NCI-H2196 (cell line): ENCODE results near the gene ATP6V0A1.
"Not testable (repeated sequence)": the region's sequence is repeated elsewhere in the genome, so short reads cannot be mapped to it uniquely, and the experiment has no call there.

Experiments
- DNase-seq: peaks from one replicate; lab custom pipeline; 2025; ENCODE audit not compliant: unreplicated experiment; lab: John Stamatoyannopoulos, UW

Gene ATP6V0A1

DNA sequence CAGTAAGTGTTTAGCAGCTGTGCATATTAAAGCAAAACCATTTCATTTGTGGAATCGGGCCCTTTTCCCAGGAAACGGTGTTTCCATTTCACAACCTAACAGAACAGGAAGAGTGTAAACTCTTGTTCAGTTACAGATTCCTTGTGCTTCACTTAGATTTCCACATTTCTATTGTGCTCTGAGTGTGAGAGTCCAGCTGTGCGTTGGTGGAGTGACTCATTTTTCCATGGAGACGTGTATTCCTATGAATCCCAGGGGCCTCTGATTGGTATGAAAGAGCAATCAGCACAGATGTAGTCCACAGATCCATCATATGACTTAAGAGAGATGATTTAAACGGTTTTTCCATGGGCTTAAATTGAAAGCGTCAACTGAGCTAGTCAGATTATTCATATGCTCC lies 22.3 kb upstream of the ATP6V0A1 start:
- no peak for DNase-seq

DNA sequence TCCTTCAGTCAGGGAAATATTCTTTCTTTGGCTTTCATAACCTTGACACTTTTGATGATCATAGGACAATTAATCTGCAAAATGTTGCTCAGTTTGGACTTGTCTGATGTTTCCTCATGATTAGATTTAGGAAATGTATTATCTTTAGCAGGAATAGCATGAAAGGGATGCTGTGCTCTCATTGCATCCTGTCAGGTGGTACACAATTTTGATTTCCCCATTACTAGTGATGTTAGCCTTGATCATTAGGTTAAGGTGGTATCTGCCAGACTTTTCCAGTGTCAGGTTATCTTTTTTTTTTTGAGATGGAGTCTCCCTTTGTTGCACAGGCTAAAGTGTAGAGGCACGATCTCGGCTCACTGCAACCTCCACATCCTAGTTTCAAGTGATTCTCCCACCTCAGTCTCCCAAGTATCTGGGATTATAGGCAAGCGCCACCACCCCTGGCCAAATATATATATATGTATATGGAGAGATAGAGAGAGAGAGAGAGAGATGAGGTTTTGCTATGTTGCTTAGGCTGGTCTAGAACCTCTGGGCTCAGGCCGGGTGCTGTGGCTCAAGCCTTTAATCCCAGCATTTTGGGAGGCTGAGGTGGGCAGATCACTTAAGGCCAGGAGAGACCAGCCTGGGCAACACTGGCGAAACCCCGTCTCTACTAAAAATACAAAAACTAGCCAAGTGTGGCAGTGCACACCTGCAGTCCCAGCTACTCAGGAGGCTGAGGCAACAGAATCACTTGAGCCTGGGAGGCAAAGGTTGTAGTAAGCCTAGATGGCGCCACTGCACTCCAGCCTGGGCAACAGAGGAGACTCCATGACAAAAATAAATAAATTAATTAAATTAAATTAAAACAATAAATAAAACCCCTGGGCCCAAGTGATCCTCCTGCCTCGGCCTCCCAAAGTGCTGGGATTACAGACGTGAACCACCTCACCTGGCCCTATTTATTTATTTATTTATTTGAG lies 19.8 kb upstream of the ATP6V0A1 start:
- peak; percentile 2 for DNase-seq

DNA sequence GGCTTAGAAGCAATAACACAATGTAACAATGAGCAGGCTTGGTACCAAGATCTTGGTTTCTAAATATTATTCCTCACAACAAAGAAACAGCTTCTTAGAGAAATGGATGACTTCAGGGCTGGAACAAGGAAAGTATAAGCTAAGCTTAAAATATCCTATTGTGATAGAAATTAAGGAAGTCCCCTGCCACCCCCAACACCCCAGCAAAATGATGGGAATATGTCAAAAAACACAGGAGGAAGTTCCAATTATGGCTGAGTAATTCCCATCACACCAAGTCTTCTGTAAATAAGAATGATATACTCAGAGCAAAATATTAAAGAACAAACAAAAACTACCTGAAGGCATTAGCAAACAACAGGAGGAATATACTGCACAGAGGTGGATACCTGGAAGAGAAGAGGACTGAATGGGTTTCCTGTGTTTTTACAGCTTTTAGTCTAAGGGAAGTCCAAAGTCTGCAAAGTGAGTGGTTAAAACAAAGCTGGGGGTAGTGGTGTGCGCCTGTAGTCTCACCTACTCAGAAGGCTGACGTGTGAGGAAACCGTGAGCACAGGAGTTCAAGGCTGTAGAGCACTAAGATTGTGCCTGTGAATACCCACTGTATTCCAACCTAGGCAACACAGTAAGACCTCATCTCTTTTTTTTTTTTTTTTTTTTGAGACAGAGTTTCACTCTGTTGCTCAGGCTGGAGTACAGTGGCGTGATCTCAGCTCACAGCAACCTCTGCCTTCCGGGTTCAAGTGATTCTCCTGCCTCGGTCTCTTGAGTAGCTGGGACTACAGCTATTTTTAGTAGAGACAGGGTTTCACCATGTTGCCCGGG lies 17.1 kb upstream of the ATP6V0A1 start:
- DNase-seq = no peak

DNA sequence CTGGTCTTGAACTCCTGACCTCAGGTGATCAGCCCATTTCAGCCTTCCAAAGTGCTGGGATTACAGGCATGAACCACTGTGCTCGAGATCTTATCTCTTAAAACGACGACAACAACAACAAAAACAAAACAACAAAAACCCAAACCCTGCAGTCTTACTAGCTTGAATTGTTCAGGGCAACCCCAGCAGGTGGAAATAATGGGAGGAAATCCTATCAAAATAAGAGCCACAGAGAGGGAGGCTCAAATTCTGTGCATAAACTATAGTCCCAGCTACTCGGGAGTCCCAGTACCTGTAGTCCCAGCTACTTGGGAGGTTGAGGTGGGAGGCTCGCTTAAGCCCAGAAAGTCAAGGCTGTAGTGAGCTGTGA lies 16.5 kb upstream of the ATP6V0A1 start:
- no peak for DNase-seq

DNA sequence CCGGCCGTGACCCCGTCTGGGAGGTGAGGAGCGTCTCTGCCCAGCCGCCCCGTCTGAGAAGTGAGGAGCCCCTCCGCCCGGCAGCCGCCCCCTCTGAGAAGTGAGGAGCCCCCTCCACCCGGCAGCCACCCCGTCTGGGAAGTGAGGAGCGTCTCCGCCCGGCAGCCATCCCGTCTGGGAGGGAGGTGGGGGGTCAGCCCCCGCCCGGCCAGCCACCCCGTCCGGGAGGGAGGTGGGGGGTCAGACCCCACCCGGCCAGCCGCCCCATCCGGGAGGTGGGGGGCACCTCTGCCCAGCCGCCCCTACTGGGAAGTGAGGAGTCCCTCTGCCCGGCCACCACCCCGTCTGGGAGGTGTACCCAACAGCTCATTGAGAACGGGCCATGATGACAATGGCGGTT lies 9.5 kb upstream of the ATP6V0A1 start:
- not testable (repeated sequence) for DNase-seq

DNA sequence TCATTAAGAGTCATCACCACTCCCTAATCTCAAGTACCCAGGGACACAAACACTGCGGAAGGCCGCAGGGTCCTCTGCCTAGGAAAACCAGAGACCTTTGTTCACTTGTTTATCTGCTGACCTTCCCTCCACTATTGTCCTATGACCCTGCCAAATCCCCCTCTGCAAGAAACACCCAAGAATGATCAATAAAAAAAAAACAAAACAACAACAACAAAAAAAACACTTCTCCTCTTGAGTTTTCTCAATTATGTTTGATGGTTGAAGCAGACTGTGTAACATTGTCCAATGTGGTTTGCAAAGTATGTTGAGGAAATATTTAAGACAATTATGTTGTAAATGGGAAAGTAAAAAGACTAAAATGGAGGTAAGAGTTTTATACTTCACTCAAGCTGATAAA lies 8.8 kb upstream of the ATP6V0A1 start:
- DNase-seq = not testable (repeated sequence)

DNA sequence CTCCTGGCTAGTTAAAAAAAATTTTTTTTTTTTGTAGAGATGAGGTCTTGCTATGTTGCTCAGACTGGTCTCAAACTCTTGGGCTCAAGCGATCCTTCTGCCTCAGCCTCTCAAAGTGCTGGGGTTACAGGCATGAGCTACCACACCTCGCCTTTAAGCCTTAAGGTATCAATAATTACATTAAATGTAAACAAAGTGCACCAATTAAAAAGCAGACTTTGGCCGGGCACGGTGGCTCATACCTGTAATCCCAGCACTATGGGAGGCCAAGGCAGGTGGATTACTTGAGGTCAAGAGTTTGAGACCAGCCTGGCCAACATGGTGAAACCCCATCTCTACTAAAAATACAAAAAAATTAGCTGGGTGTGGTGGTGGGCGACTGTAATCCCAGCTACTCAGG lies 7.4 kb upstream of the ATP6V0A1 start:
- DNase-seq = not testable (repeated sequence)

DNA sequence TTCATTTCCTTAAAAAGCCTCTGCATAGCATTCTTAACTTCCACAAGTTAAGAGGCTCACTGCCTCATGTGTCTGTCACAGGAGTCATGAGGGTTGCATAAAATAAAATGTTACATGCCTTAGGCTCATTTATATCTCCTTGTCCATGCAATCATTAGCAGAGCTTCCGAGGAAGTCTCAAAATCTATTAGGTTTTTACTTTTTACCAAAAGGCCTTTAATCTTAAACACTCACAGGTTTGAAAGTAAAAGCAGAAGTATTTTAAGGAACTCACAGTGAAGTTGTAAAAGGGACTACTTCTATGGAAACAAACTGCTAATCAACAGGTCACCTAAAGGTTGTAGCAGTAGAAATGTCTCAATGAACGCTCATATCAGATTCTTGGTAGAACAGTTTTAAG lies 5.2 kb upstream of the ATP6V0A1 start:
- DNase-seq = no peak

DNA sequence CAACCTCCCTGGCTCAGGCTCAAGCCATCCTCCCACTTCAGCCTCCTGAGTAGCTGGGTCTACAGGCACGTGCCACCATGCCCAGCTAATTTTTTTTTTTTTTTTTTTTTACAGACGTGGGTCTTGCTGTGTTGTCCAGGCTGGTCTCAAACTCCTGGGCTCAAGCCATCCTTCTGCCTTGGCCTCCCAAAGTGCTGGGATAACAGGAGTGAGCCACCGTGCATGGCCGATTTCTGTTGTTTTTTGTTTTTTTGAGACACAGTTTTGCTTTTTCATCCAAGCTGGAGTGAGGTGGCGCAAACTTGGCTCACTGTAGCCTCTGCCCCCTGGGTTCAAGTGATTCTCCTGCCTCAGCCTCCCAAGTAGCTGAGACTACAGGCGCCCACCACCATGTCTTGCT lies 3.7 kb upstream of the ATP6V0A1 start:
- not testable (repeated sequence) for DNase-seq

DNA sequence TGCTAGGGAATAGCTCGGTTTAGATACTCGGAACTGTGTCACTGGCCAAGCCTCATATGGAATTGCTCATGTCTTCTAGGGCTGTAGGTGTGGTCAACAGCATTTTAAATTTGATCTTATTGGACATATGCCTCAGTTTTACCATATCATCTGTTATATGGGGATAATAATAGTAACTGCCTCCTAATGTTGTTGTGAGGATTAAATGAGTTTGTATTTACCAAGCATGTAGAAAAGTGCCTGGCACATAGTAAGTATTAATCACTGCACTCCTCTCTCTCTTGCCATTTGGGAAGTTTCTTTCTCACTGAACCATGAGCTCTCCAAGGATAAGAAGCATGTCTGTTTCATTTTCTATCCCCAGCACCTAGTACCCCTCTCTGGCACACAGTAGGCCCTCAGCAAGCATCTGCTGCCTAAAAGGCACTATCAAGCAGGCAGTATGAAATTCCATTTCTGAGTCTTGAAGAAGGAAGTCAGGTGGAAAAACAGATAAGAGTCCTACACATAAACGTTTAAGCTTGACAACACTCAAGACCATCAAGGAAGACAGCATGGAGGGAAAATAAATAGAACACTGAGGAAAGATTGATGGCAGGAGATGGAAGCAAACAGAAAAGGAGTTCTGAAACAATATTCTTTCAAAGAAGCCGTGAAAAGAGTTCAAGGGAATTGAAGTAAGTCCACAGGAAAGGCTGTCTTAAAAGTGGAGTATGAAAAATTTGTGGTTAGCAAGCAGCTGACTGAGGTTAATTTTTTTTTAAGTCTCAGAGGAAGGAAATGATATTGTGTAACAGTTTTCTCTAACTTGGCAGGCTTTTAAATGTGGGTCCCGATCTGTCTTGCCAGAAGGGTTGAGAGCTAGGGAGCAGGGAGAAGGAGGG lies 2.2 kb upstream of the ATP6V0A1 start:
- no peak for DNase-seq

DNA sequence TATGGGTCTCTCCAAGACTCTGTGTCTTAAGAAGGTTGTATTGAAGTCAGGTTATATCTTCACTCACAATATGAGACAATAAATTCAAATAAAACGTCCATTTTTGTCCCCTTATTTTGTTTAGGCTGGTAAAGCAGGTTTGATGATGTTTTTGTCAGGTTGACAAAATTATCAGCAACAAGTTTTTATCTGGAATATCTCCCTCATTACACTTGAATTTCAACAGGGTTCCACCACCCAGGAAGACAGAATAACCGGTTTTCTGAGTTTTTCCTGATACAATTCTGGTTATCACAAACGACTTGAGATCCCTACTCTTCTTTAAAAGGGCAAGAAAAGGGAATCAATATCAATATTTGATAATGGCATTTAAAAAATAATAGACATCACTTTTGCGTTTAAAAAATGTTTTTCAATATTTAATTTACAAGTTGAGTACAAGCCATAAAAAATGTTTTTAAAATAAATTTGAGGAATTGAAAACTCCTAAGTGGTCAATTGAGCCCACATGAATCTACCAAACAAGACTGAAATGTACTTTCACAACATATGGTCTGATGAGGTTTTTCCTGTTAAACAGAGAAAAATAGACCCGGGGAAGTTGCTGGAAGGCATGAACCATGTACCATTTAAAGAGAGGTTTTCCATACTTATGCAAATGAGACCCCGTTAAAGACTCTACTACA lies 1.4 kb upstream of the ATP6V0A1 start:
- DNase-seq = no peak

DNA sequence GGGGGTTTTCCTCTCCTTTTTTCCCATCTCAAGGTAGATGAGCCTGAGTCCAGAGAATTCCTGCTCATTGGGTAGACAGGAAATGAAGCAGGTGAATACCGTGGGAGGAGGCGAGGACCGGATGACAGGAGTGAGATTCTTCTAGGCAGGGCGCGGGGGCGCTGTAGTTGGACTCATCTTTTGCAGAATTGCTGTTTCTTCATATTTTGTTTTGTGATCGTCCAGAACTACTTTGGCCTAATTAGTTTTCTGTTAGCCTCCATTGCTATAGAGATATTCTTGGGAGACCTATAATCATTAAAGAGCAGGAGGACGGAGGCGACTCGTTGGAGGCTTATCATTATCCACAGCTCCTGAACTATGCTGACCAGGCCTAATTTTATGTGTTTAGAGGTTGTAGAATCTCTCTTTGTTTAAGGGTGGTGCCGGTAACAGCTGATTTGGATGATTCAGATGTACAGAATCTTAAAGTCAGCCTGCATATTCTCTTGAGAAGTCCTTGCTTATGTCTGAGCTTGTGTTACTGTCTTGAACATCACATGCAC lies 650 bp downstream of the ATP6V0A1 start:
- DNase-seq = peak; percentile 17

DNA sequence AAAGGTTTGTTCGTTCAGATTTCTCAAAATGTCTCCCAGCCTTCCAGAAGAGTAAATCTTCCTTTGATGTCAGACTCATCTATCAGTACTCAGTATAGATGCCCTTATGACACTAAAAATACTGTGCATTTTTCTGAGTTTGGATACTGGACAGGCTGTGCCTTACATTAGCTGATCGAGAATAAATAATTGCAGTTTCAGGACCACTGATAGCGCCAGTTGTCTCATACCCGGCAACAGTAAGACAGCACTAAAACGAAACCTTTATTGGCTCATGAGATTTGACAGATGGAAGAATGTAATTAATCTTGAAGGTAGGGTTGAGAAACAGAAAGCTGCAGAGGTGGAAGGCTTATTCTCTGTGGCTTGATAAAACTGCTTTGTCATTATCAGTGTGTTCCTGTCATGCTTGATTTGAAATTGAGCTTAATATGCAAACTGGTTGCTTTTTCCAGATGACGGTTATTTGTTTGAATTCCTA lies 1.2 kb downstream of the ATP6V0A1 start:
- no peak for DNase-seq

DNA sequence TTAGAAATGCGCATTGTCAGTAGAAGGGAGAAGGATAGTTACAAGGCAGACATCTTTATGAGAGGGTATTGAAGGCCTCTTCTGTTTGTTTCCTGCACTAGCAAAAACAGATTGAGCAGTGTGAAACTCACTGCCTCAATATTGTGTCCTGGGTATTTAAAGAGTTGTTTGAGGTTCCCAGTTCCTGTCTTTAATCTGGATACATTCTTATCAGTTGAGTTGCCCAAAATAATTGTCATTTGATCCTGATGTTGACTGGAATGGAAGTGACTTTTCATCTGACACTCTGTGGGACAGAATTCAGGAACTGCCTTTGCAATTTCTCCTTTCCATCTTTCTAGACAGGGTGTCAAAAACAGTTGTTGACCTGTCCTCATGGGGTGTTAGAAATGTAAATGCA lies 1.7 kb downstream of the ATP6V0A1 start:
- no peak for DNase-seq

DNA sequence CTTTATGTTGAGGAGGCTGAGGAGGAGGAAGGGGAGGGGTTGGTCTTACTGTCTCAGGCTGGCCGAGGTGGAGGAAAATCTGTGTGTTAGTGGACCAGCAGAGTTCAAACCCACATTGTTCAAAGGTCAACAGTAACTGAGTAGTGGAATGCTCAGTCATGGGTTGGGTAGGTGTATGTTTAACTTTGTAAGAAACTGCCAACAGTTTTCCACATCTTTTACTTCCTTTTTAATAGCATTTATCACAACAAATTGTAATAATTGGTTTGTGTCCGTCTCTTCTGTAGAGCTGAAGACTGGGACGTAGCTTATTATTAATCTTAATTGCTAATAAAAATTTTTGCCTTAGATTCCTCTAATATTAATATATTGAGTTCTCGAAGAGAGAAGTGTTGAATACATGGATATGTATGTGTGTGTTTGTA lies 5.3 kb downstream of the ATP6V0A1 start:
- no peak for DNase-seq

DNA sequence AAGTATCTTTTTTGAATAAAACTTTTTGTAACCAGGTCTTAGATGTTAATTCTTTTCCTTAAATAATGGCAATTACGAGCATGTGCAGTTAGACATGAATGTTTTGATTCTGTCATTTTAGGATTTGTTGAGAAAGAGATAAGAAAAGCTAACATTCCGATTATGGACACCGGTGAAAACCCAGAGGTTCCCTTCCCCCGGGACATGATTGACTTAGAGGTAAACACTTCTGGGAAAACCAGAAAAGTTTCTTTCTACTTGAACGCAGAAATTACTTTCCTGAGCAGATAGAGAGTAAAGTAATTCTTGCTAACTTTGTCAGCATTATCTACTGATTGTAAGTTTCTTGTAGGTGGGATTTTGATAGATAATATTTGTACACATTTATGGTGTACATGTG lies 9.2 kb downstream of the ATP6V0A1 start:
- DNase-seq = no peak

DNA sequence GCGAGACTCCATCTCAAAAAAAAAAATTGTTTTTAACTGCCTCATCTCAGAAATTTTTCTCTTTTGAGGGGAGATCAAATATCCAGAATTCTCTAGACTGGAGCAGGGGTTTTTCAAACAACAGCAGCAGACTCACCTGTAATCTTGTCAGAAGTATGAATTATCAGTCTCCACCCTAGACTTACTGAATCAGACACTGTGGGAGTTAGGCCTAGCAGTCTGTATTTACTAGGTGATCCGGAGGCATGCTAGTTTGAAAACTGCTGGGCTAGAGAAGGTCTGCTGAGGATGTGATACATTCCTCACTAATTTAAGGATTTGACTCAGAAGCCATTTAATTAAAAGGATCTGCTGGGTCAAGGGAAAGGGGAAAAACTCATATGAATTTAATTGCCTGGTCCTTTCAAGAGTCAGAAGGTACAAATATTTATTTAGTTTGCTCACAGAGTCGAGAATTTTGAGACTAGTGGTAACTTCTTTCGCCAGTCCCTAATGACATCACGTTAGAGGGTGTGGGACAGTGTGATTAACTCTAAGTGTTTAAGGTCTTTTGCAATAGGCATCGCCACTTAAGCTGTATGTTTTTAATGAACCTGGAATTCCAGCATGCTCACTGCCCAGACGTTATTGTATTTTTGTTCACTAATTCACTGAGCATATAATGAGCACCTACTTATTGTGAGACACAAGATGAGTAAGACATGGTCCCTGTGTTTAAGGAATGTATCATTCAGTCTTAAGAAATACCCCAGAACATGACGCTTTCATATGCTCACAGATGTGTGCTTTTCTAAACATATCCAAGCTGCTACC lies 14.2 kb downstream of the ATP6V0A1 start:
- DNase-seq = no peak

DNA sequence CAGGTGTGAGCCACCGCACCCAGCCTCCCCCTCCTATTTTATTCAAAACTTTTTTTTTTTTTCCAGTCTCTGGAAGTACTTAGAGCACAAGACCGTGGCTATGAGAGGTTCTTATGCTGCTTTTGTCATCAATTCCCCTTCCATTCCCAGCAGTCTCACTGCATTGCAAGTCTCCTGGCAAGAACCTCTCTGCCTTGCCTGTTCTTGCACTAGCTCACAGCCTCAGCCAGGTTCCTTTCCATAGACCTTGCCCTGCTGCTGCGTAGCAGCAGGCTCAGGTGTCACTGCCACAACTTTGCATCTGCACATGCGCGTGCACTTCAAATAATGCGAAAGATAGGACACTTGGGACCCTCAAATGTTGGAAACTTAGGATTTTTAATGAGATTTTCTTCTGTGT lies 15.6 kb downstream of the ATP6V0A1 start:
- DNase-seq = no peak

DNA sequence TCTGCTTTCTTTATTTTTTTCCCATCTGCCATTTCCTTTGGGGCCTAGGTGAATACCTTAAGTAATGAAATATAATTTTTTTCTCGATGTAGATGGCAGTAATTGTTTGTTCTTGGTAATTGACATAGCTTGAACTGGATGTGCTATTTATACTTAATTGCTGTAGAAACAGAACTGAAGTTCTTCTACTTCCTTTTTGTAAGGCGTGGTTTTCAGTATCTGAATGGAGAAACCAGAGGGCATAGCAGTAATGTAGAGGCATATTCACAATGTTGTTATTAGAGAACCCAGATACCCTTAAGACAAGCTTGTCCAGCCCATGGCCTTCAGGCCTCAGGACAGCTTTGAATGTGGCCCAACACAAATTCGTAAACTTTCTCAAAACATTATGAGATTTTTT lies 16.4 kb downstream of the ATP6V0A1 start:
- no peak for DNase-seq
